Adrenal gland (tissue), 5 donors: ENCODE data around the gene SPIRE1.

Source experiments
- POLR2A ChIP-seq, 2 donors: fragments of 450-650 bp; IDR thresholded peaks; one replicate each; pipeline ENCODE4 v1.6.1; 2017; ENCODE audit warnings: antibody characterized with exemption in 2 of 2, mild to moderate bottlenecking in 2 of 2, moderate library complexity in 1 of 2
- TF ChIP-seq, protein P1 (sequence below), 6 experiments: fragments of 450-650 bp in 4 of 6; fragments of 200-600 bp in 2 of 6; sonication (generic) in 1 of 6; IDR thresholded peaks; 1 replicate in 5 of 6; 2 replicates in 1 of 6; pipeline versions ENCODE4 v1.5.1 to v1.8.0; 2016 to 2021; ENCODE audit warnings: antibody characterized with exemption in 6 of 6, mild to moderate bottlenecking in 2 of 6, moderate library complexity in 1 of 6
- donor health status: DM: no; HTN: no; CAD: no.

DNA sequence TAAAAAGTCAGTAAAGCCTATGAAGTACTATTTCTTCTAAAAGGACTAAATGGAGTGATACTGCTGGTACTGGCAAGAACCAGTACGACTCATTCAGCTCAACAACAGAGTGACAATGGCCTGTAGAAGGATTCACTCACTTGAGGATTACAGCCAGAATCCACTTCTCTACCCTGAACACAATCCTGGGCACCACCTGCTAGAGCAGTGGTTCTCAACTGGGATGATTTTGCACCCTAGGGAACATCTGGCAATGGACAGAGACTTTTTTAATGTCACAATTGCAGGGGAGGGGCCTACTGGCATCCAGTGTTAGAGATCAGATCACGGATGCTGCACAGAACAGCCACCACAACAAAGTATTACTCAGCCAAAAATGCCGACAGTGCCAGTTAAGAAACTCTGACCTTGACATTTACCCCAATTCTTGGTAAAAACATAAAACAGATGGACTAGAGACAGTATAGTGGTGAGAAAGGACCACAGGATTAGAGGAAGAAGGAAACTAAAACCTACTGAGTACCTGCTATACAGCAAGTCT lies 5.0 kb downstream of the SPIRE1 start:
- TF ChIP-seq POLR2A (IDR thresholded peaks at IDR 0.05) = peak in 1 of 2 donors; percentile 28
- TF ChIP-seq, protein P1, sequence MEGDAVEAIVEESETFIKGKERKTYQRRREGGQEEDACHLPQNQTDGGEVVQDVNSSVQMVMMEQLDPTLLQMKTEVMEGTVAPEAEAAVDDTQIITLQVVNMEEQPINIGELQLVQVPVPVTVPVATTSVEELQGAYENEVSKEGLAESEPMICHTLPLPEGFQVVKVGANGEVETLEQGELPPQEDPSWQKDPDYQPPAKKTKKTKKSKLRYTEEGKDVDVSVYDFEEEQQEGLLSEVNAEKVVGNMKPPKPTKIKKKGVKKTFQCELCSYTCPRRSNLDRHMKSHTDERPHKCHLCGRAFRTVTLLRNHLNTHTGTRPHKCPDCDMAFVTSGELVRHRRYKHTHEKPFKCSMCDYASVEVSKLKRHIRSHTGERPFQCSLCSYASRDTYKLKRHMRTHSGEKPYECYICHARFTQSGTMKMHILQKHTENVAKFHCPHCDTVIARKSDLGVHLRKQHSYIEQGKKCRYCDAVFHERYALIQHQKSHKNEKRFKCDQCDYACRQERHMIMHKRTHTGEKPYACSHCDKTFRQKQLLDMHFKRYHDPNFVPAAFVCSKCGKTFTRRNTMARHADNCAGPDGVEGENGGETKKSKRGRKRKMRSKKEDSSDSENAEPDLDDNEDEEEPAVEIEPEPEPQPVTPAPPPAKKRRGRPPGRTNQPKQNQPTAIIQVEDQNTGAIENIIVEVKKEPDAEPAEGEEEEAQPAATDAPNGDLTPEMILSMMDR (IDR thresholded peaks at IDR 0.05) = no peak
